Natural killer cell treated with Interleukin-12 subunit alpha and Interleukin-12 subunit beta and Interleukin-15 and Interleukin-18, amount 100 ng/mL, for 72 hours (primary cell): Measurements from ENCODE around the gene KCNK6. TPM values are rescaled to one million over a fixed set of nuclear protein-coding genes. Genes with fewer than 3 reads are reported as not detected.

Experiments used
- ATAC-seq, 2 donors: fragments of 150-1000 bp; cut with Tn5 transposase in 1 of 2; sonication (Bioruptor Pico), chemical (Tn5 transposase) in 1 of 2; 2 replicates each; pipeline ENCODE4 v1.10.0; 2021
- DNase-seq: peaks from one replicate; pipeline ENCODE4 v3.0.0; 2022; ENCODE audit warnings: low spot score
- H3K27ac Mint-ChIP-seq, 2 donors: 1 replicate in 1 of 2; 2 replicates in 1 of 2; pipeline ENCODE4 v1.8.0; 2022; ENCODE audit warnings: mixed read lengths in 2 of 2, mild to moderate bottlenecking in 1 of 2, moderate library complexity in 1 of 2
- H3K27me3 Mint-ChIP-seq, 2 donors: 1 replicate in 1 of 2; 2 replicates in 1 of 2; pipeline ENCODE4 v1.8.0; 2022; ENCODE audit warnings: mixed read lengths in 2 of 2
- H3K36me3 Mint-ChIP-seq: one replicate; pipeline ENCODE4 v1.8.0; 2022; ENCODE audit warnings: mixed read lengths
- H3K4me1 Mint-ChIP-seq, 2 donors: 1 replicate in 1 of 2; 2 replicates in 1 of 2; pipeline ENCODE4 v1.8.0; 2022; ENCODE audit warnings: low read depth in 2 of 2, mixed read lengths in 2 of 2, mild to moderate bottlenecking in 1 of 2
- H3K4me3 Mint-ChIP-seq: one replicate; pipeline ENCODE4 v1.8.0; 2022; ENCODE audit warnings: mixed read lengths
- H3K9me3 Mint-ChIP-seq: 2 replicates; pipeline ENCODE4 v1.8.0; 2022; ENCODE audit warnings: mixed read lengths
- total RNA-seq, 2 donors: library from RNA; stranded (reverse); gene quantifications; one replicate each; pipeline ENCODE4 v1.2.3, GENCODE V29; 2022

Gene KCNK6
- total RNA-seq, 2 donors from 2014 or later = 3.7 to 7.7 TPM

DNA sequence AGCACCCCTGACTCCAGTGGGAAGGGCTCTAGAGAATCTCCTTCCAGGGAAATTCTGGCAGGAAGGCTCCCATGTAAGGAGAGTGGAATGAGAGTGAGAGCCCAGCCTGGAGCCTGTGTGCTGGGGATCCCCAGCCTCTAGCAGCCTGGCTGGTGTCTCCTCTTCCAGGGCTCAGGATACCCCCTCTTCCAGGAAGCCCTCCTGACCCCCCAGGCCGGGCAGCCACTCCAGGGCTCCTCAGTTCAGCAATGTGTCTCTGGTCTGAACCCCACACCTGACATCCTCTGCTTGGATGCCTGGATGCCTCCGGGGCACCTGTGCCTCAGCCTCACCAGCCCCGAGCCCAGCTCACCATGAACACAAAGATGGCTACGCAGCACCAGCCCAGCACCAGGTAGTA is 12.6 kb upstream of the KCNK6 start:
- Mint-ChIP-seq H3K9me3 (no peaks in the 10 kb centered on the region), H3K27ac (no peak overlapping the region)

DNA sequence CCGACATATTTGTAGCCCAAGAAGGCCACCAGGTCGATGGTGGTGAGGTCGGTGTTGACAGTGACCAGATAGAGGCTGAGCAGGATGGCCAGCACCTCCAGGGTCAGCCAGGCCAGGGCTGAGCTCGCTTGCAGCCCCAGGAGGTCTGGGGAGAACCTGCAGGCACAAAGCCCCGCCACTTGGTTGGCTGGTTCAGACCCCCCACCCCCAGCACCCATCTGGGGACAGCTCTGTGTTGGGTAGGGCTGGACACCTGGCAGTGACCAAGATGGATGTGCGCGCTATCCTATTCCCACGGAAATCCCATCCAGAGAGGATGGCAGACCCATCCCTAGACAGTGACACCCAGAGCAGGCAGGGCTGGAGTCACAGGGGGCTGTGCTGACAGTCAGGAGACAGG is 12.0 kb upstream of the KCNK6 start:
- Mint-ChIP-seq H3K9me3 (no peaks in the 10 kb centered on the region), H3K36me3 (no peaks in the 10 kb centered on the region), H3K27me3 (no peaks in the 10 kb centered on the region), H3K4me3 (no peak overlapping the region), H3K27ac (no peak overlapping the region), H3K4me1 (peaks cover 6 to 7% of the 10 kb centered on the region in 2 donors)
- no peak for ATAC-seq
- no peak for DNase-seq

More for the DNA sequence above, 12.6 kb upstream of the KCNK6 start:
- H3K27me3 Mint-ChIP-seq = no peaks in the 10 kb centered on the region
- H3K36me3 Mint-ChIP-seq = no peaks in the 10 kb centered on the region
- H3K4me3 Mint-ChIP-seq = no peak overlapping the region
- no peak for DNase-seq
- peaks cover 6 to 7% of the 10 kb centered on the region in 2 donors for H3K4me1 Mint-ChIP-seq
- no peak for ATAC-seq

DNA sequence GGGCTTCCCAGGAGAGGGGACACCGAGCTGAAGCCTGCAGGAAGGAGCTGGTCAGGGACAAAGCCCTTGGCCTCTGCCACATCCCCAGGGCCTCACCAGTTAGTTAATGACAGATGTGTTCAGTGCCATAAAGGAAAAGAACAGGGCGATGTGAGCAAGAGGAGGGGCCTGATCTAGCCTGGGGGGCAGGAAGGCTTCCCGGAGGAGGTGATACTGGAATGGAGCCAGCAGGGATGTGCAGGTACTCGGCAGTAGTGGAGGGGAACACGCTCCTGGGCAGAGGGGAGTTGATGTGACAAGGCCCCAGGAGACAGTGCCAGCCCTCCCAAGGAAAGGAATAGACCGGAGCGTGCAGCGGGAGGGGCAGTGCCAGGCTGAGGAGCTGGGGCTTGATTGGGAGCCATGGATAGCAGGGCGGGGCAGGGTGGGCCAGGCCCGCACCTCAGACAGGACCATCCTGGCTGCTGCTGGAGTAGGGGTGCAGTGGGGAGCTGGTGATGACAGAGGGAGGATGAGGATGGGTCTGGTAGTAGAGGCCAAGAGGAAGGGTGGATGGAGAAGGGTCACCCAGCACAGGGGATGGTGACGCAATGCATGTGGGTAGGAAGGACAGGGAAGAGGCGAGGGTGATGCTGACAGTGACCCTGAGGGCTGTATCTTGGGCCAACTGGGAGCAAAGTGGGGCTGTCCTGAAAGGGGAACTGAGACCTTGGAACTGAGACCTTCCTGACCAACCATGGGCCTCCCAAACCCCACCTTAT is 11.5 kb upstream of the KCNK6 start:
- no peak overlapping the region for H3K27ac Mint-ChIP-seq
- H3K4me3 Mint-ChIP-seq = no peak overlapping the region
- H3K4me1 Mint-ChIP-seq = peaks cover 6 to 7% of the 10 kb centered on the region in 2 donors
- H3K27me3 Mint-ChIP-seq = no peaks in the 10 kb centered on the region
- H3K36me3 Mint-ChIP-seq = no peaks in the 10 kb centered on the region
- H3K9me3 Mint-ChIP-seq = no peaks in the 10 kb centered on the region
- no peak for DNase-seq
- no peak for ATAC-seq

- ATAC-seq (no peak), DNase-seq (no peak)
- Mint-ChIP-seq H3K9me3 (no peaks in the 10 kb centered on the region), H3K27ac (no peak overlapping the region), H3K4me3 (no peak overlapping the region), H3K27me3 (no peaks in the 10 kb centered on the region), H3K36me3 (no peaks in the 10 kb centered on the region), H3K4me1 (peaks cover 6 to 7% of the 10 kb centered on the region in 2 donors)
Observed at GRCh38 chr19:38308926-38309614, 10.6 kb upstream of the KCNK6 start.

DNA sequence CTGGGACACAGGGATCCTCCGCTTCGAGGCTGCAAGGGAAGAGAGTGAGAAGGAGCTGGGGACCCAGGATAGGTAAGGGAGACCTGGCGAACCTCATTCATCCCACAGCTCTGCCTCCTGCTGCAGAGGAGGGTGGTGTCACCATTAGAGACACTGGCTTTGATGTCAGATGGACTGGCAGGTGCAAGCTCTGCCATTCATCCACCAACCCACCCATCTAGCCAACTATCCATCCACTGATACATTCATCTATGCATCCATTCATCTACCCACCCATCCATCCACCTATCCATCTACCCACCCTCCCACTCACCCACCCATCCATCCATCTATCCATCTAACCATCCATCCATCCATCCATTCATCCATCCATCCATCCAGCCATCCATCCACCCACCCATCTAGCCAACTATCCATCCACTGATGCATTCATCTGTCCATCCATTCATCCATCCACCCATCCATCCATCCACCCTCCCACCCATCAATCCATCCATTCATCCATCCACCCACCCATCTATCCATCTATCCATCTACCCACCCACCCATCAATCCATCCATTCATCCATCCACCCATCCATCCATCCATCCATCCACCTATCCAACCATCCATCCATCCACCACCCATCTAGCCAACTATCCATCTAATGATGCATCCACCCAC is 9.9 kb upstream of the KCNK6 start:
- Mint-ChIP-seq H3K27me3 (no peaks in the 10 kb centered on the region), H3K27ac (no peak overlapping the region), H3K4me1 (peaks cover 6 to 7% of the 10 kb centered on the region in 2 donors), H3K9me3 (no peaks in the 10 kb centered on the region), H3K4me3 (no peak overlapping the region), H3K36me3 (no peaks in the 10 kb centered on the region)
- no peak for ATAC-seq
- no peak for DNase-seq

DNA sequence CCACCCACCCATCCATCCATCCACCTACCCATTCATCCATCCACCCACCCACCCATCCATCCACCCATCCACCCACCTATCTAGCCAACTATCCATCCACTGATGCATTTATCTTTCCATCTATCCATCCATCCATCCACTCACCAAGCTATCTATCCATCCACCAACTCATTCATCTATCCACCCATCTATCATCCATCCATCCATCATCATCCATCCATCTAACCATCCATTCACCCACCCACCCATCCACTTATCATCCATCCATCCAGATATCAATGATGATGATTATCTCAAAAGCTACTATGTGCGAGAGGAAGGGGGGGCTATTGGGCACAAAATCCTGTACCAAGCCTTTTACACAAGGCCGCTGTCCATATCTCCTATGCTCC is 9.4 kb upstream of the KCNK6 start:
- no peak overlapping the region for H3K4me3 Mint-ChIP-seq
- ATAC-seq (no peak), DNase-seq (no peak)
- no peaks in the 10 kb centered on the region for H3K27me3 Mint-ChIP-seq
- no peak overlapping the region for H3K27ac Mint-ChIP-seq
- H3K9me3 Mint-ChIP-seq = no peaks in the 10 kb centered on the region
- peaks cover 6 to 9% of the 10 kb centered on the region in 2 donors for H3K4me1 Mint-ChIP-seq
- H3K36me3 Mint-ChIP-seq = no peaks in the 10 kb centered on the region

DNA sequence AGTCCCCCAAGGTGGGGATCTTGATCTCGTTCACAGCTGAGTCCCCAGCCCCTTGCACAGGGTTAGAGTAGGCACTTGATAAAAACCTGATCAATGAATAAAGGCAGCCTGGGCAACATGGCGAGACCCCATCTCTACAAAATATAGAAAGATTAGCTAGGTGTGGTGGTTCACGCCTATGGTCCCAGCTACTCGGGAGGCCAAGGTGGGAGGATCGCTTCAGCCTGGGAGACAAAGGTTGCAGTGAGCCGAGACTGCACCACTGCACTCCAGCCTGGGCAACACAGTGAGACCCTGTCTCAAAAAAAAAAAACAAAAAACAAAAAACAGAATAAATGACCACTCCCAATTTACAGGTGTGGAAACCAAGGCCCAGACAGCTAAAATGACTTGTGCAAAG is 8.7 kb upstream of the KCNK6 start:
- Mint-ChIP-seq H3K27me3 (no peaks in the 10 kb centered on the region), H3K9me3 (no peaks in the 10 kb centered on the region), H3K27ac (no peak overlapping the region), H3K4me1 (peaks cover 6 to 10% of the 10 kb centered on the region in 2 donors), H3K36me3 (no peaks in the 10 kb centered on the region), H3K4me3 (no peak overlapping the region)
- DNase-seq = no peak
- ATAC-seq = no peak

GRCh38 chr19:38315657-38316476 is 3.8 kb upstream of the KCNK6 start, which contains the start of gene YIF1B:
YIF1B (minus strand) TSS chr19:38315947; CDS start chr19:38315917, 30 bp downstream.
- Mint-ChIP-seq H3K36me3 (no peaks in the 10 kb centered on the region), H3K4me3 (peak within 1 kb of the TSS; percentile 96)

GRCh38 chr19:38316477-38317067 is 3.1 kb upstream of the KCNK6 start:
- ATAC-seq (no peak), DNase-seq (no peak)
- H3K9me3 Mint-ChIP-seq = no peaks in the 10 kb centered on the region
- H3K4me1 Mint-ChIP-seq = peaks cover 25 to 28% of the 10 kb centered on the region in 2 donors
- peak overlapping the region; percentile 89 to 92 for H3K27ac Mint-ChIP-seq
- H3K36me3 Mint-ChIP-seq = no peaks in the 10 kb centered on the region
- H3K27me3 Mint-ChIP-seq = peaks cover 0 to 2% of the 10 kb centered on the region in 2 donors
- H3K4me3 Mint-ChIP-seq = peak overlapping the region; percentile 96

More at GRCh38 chr19:38315657-38316476, 3.8 kb upstream of the KCNK6 start, which contains the start of gene YIF1B:
- no peaks in the 10 kb centered on the region for H3K9me3 Mint-ChIP-seq
- ATAC-seq (peak; percentile 96), DNase-seq (peak; percentile 96)
- H3K27ac Mint-ChIP-seq = peak within 1 kb of the TSS; percentile 89 to 92
- peaks cover 0 to 2% of the 10 kb centered on the region in 2 donors for H3K27me3 Mint-ChIP-seq
- H3K4me1 Mint-ChIP-seq = peaks cover 22% of the 10 kb centered on the region in 2 donors

GRCh38 chr19:38317104-38317612 is 2.5 kb upstream of the KCNK6 start:
- Mint-ChIP-seq H3K4me1 (peaks cover 27 to 34% of the 10 kb centered on the region in 2 donors), H3K36me3 (no peaks in the 10 kb centered on the region), H3K27me3 (peaks cover 0 to 2% of the 10 kb centered on the region in 2 donors), H3K27ac (peak overlapping the region; percentile 89 to 92), H3K9me3 (no peaks in the 10 kb centered on the region), H3K4me3 (peak overlapping the region; percentile 96)
- no peak for DNase-seq
- no peak for ATAC-seq

DNA sequence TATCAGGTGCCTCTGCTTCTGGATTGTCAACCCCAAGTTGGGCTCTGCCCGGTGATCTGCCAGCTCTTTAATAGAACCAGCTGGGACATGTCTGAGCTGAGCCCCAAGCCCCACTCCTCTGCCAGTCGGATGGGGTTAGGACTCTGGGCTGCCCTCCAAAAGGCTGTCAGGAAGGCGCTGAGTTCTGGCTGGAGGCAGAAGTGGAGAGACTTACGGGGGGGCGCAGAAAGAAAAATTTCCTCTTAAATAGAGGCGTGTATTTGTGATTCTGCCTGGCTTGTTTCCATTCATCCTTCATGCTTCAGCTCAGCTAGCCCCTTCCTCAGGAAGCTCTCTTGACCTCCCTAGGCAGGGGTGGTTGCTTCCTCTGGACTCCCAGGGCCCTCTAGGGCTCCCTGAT is 985 bp upstream of the KCNK6 start:
- H3K27me3 Mint-ChIP-seq = peaks cover 0 to 2% of the 10 kb centered on the region in 2 donors
- DNase-seq (no peak), ATAC-seq (no peak)
- no peaks in the 10 kb centered on the region for H3K9me3 Mint-ChIP-seq
- H3K4me1 Mint-ChIP-seq = peaks cover 27 to 35% of the 10 kb centered on the region in 2 donors
- H3K4me3 Mint-ChIP-seq = peak overlapping the region; percentile 72
- H3K27ac Mint-ChIP-seq = no peak overlapping the region
- no peaks in the 10 kb centered on the region for H3K36me3 Mint-ChIP-seq

DNA sequence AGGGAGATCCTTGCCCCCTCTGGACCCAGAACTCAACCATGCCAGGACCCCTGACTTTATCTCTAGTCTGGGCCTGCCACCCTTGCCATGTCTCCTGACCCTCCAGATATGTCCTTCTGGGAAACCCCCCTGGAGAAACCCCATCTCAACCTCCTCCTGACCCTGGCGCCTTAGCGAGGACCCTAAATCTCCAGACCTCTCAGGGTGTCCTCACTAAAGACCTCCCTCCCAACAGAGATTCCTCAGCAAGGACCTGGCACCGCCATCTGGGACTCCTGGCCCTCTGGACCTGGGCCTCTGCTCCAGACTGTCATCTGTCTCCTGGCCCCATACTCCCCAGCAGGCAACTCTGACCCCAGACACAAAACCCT is 1.3 kb downstream of the KCNK6 start:
- Mint-ChIP-seq H3K4me1 (peaks cover 24 to 35% of the 10 kb centered on the region in 2 donors), H3K27ac (peak overlapping the region; percentile 49 to 55), H3K27me3 (peaks cover 0 to 2% of the 10 kb centered on the region in 2 donors), H3K9me3 (no peaks in the 10 kb centered on the region), H3K4me3 (peak overlapping the region; percentile 72), H3K36me3 (no peaks in the 10 kb centered on the region)
- DNase-seq (no peak), ATAC-seq (no peak)
